HG03354 (cell line): ENCODE measurements around the gene COL8A2.

Source experiments
- ATAC-seq: cut with Tn5 transposase; IDR thresholded peaks from one replicate; pipeline ENCODE4 v1.9.1; 2021; ENCODE audit warnings: mild to moderate bottlenecking; ENCODE audit not compliant: unreplicated experiment, poor library complexity, severe bottlenecking

Gene COL8A2

GRCh38 chr1:36157973-36158826 lies 33.2 kb upstream of the COL8A2 start:
- ATAC-seq: no peak

- no peak for ATAC-seq
Observed at GRCh38 chr1:36157115-36157903, 32.3 kb upstream of the COL8A2 start.

- peak; percentile 17 for ATAC-seq
Observed at GRCh38 chr1:36156329-36157114, 31.5 kb upstream of the COL8A2 start.

- peak; percentile 63 for ATAC-seq
Observed at GRCh38 chr1:36155408-36156328, 30.6 kb upstream of the COL8A2 start, which contains the start of gene MAP7D1. Gene MAP7D1 (plus strand): TSS chr1:36156160. CDS start chr1:36156418, 258 bp downstream.

GRCh38 chr1:36154765-36155407 lies 29.9 kb upstream of the COL8A2 start:
- no peak for ATAC-seq

- no peak for ATAC-seq
Observed at GRCh38 chr1:36154335-36154734, 29.3 kb upstream of the COL8A2 start.

GRCh38 chr1:36153476-36153875 lies 28.5 kb upstream of the COL8A2 start:
- ATAC-seq: no peak

GRCh38 chr1:36151845-36152203 lies 26.8 kb upstream of the COL8A2 start:
- no peak for ATAC-seq

- no peak for ATAC-seq
Observed at GRCh38 chr1:36151134-36151844, 26.3 kb upstream of the COL8A2 start.

GRCh38 chr1:36150296-36151133 lies 25.5 kb upstream of the COL8A2 start:
- peak; percentile 55 for ATAC-seq

GRCh38 chr1:36149973-36150295 lies 24.9 kb upstream of the COL8A2 start:
- no peak for ATAC-seq

- ATAC-seq: peak; percentile 89
Observed at GRCh38 chr1:36149237-36149972, 24.4 kb upstream of the COL8A2 start, which contains the start of gene TRAPPC3. Gene TRAPPC3 (minus strand): TSS chr1:36149486. CDS start chr1:36149378, 108 bp downstream.

- ATAC-seq: no peak
Observed at GRCh38 chr1:36148821-36149236, 23.8 kb upstream of the COL8A2 start.

- ATAC-seq: no peak
Observed at GRCh38 chr1:36144413-36144812, 19.4 kb upstream of the COL8A2 start.

- ATAC-seq: peak; percentile 44
Observed at GRCh38 chr1:36143424-36143823, 18.4 kb upstream of the COL8A2 start.

- no peak for ATAC-seq
Observed at GRCh38 chr1:36142121-36142520, 17.1 kb upstream of the COL8A2 start.

- ATAC-seq: no peak
Observed at GRCh38 chr1:36139521-36139920, 14.5 kb upstream of the COL8A2 start.
